Panc1 (cell line): ENCODE results near the gene CEBPZ.

ENCODE experiments used
- POLR2AphosphoS5 ChIP-seq: IDR thresholded peaks from 2 replicates; pipeline ENCODE4 v1.6.1; 2012; ENCODE audit warnings: mild to moderate bottlenecking, low read depth, low read length, moderate library complexity
- SIN3A ChIP-seq: IDR thresholded peaks from 2 replicates; pipeline ENCODE4 v1.6.1; 2012; ENCODE audit warnings: low read depth, mild to moderate bottlenecking, low read length, moderate library complexity, borderline replicate concordance; ENCODE audit not compliant: insufficient read depth
- TCF7L2 ChIP-seq: IDR thresholded peaks from 2 replicates; pipeline ENCODE4 v1.6.1; 2011; ENCODE audit warnings: mild to moderate bottlenecking, low read depth, low read length, inconsistent platforms
- TF ChIP-seq, protein P1 (sequence below): fragments of 450-650 bp; IDR thresholded peaks from 2 replicates; pipeline ENCODE4 v1.5.1; 2017; ENCODE audit warnings: mild to moderate bottlenecking
- TF ChIP-seq, protein P2 (sequence below), 2 experiments: IDR thresholded peaks; 2 replicates each; pipeline ENCODE4 v1.6.1; 2011 to 2012; ENCODE audit warnings: low read depth in 2 of 2, control low read depth in 1 of 2, low read length in 1 of 2, mild to moderate bottlenecking in 1 of 2, moderate library complexity in 1 of 2; ENCODE audit not compliant: insufficient read depth in 1 of 2

DNA sequence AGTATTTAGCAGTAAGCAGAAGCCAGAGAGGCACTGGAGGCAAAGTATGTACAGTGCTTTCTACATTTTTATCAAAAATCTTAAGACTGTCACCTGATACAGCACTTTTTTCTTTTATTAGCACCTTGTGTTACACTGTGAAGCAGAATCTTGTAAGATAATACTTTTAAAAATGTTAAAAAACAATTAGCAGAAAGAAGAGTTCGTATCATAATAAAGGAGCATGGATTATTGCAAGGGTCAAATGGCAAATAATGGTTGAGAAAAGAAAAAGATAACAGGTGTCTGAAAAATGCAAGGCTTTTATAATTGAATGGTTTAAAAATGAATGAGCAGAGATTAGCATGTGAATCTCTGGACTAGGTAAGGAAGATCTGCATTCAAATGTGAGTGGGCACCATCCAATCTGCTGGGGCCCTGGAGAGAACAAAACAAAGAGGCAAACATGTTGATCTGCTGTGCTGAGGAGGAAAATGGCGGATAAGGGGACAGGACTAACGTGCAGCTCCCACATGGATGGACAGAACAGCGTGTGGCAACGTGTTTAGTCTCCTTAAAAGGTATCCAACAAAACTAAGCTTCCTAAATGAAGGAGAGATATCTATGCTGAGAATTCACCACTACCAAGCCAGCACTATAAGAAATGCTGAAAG, 25.6 kb downstream of the CEBPZ start:
- TF ChIP-seq, protein P1, sequence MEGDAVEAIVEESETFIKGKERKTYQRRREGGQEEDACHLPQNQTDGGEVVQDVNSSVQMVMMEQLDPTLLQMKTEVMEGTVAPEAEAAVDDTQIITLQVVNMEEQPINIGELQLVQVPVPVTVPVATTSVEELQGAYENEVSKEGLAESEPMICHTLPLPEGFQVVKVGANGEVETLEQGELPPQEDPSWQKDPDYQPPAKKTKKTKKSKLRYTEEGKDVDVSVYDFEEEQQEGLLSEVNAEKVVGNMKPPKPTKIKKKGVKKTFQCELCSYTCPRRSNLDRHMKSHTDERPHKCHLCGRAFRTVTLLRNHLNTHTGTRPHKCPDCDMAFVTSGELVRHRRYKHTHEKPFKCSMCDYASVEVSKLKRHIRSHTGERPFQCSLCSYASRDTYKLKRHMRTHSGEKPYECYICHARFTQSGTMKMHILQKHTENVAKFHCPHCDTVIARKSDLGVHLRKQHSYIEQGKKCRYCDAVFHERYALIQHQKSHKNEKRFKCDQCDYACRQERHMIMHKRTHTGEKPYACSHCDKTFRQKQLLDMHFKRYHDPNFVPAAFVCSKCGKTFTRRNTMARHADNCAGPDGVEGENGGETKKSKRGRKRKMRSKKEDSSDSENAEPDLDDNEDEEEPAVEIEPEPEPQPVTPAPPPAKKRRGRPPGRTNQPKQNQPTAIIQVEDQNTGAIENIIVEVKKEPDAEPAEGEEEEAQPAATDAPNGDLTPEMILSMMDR: no peak
- TF ChIP-seq SIN3A (no peak), POLR2AphosphoS5 (no peak), TCF7L2 (no peak)
- TF ChIP-seq, protein P2, sequence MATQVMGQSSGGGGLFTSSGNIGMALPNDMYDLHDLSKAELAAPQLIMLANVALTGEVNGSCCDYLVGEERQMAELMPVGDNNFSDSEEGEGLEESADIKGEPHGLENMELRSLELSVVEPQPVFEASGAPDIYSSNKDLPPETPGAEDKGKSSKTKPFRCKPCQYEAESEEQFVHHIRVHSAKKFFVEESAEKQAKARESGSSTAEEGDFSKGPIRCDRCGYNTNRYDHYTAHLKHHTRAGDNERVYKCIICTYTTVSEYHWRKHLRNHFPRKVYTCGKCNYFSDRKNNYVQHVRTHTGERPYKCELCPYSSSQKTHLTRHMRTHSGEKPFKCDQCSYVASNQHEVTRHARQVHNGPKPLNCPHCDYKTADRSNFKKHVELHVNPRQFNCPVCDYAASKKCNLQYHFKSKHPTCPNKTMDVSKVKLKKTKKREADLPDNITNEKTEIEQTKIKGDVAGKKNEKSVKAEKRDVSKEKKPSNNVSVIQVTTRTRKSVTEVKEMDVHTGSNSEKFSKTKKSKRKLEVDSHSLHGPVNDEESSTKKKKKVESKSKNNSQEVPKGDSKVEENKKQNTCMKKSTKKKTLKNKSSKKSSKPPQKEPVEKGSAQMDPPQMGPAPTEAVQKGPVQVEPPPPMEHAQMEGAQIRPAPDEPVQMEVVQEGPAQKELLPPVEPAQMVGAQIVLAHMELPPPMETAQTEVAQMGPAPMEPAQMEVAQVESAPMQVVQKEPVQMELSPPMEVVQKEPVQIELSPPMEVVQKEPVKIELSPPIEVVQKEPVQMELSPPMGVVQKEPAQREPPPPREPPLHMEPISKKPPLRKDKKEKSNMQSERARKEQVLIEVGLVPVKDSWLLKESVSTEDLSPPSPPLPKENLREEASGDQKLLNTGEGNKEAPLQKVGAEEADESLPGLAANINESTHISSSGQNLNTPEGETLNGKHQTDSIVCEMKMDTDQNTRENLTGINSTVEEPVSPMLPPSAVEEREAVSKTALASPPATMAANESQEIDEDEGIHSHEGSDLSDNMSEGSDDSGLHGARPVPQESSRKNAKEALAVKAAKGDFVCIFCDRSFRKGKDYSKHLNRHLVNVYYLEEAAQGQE (IDR thresholded peaks at IDR 0.05; ENCODE audit: insufficient read depth in 1 of 2, low read depth in 2 of 2, low read length in 1 of 2): no peak
